HepG2 (cell line): ENCODE measurements around the gene FBXL4. TPM values are rescaled to one million over a fixed set of nuclear protein-coding genes. Genes with fewer than 3 reads are reported as not detected.

Experiments
- EEA1 ChIP-seq: sonication (generic); formaldehyde crosslinking; IDR thresholded peaks from 2 replicates; pipeline ENCODE4 v1.5.1; 2020; ENCODE audit warnings: mild to moderate bottlenecking, missing genetic modification reagents, borderline replicate concordance
- ELF3 ChIP-seq: IDR thresholded peaks from 2 replicates; pipeline ENCODE4 v1.6.1; 2016; ENCODE audit warnings: missing genetic modification reagents, missing compliant biosample characterization
- KDM3A ChIP-seq: IDR thresholded peaks from 2 replicates; pipeline ENCODE4 v1.6.1; 2018; ENCODE audit warnings: low read depth, missing compliant biosample characterization
- RNF2 ChIP-seq: fragments of 450-650 bp; conservative IDR thresholded peaks from 2 replicates; pipeline ENCODE4 v1.6.1; 2016; ENCODE audit warnings: low read depth
- TP53 ChIP-seq: sonication (generic); formaldehyde crosslinking; conservative IDR thresholded peaks from 2 replicates; pipeline ENCODE4 v1.4.0; 2020; ENCODE audit warnings: missing genetic modification reagents
- YEATS2 ChIP-seq: sonication (generic); formaldehyde crosslinking; IDR thresholded peaks from 2 replicates; pipeline ENCODE4 v1.4.0; 2020; ENCODE audit warnings: missing genetic modification reagents, borderline replicate concordance
- ZFP82 ChIP-seq: sonication (generic); formaldehyde crosslinking; IDR thresholded peaks from 2 replicates; pipeline ENCODE4 v1.5.1; 2020; ENCODE audit warnings: mild to moderate bottlenecking, missing genetic modification reagents, borderline replicate concordance
- ZNF549 ChIP-seq: sonication (generic); formaldehyde crosslinking; IDR thresholded peaks from 2 replicates; pipeline ENCODE4 v1.5.0; 2020; ENCODE audit warnings: missing genetic modification reagents
- ZNF557 ChIP-seq: sonication (generic); formaldehyde crosslinking; IDR thresholded peaks from 2 replicates; pipeline ENCODE4 v1.4.0; 2020; ENCODE audit warnings: missing genetic modification reagents
- ZNF572 ChIP-seq: sonication (generic); formaldehyde crosslinking; IDR thresholded peaks from 2 replicates; pipeline ENCODE4 v1.5.1; 2020; ENCODE audit warnings: mild to moderate bottlenecking, missing genetic modification reagents
- ZNF737 ChIP-seq: sonication (generic); formaldehyde crosslinking; IDR thresholded peaks from 2 replicates; pipeline ENCODE4 v1.5.0; 2020; ENCODE audit warnings: missing genetic modification reagents, mild to moderate bottlenecking, borderline replicate concordance
- polyA plus RNA-seq, 8 experiments: library from polyadenylated mRNA; depleted of rRNA in 3 of 8; stranded (reverse) in 7 of 8; unstranded in 1 of 8; fragments of >200 nt; fragmentation: Illumina TruSeq in 4 of 8; extraction: Trizol in 4 of 8; gene quantifications; 2 replicates each; pipeline versions ENCODE4 v1.2.1 to v1.2.3, GENCODE V29; 2011 to 2016; ENCODE audit warnings: low read depth in 4 of 8, missing spikeins in 1 of 8, mixed read lengths in 1 of 8; ENCODE audit not compliant: insufficient read depth in 1 of 8
- total RNA-seq, 5 experiments: library from RNA; depleted of rRNA; stranded (reverse); fragments of >200 nt; fragmentation: Illumina TruSeq; extraction: Trizol; gene quantifications; 2 replicates each; pipeline ENCODE4 v1.2.3, GENCODE V29; 2016; ENCODE audit warnings: low read depth in 1 of 5
- TF ChIP-seq, protein P1 (sequence below): sonication (generic); formaldehyde crosslinking; IDR thresholded peaks from 2 replicates; pipeline ENCODE4 v1.4.0; 2020; ENCODE audit warnings: missing genetic modification reagents
- TF ChIP-seq, protein P2 (sequence below): sonication (generic); formaldehyde crosslinking; IDR thresholded peaks from 2 replicates; pipeline ENCODE4 v1.4.0; 2020; ENCODE audit warnings: missing genetic modification reagents; ENCODE audit errors: not compliant biosample characterization
- TF ChIP-seq, protein P3 (sequence below): sonication (generic); formaldehyde crosslinking; IDR thresholded peaks from 2 replicates; pipeline ENCODE4 v1.5.1; 2020; ENCODE audit warnings: missing genetic modification reagents, mild to moderate bottlenecking, borderline replicate concordance
- TF ChIP-seq, protein P4 (sequence below): IDR thresholded peaks from 2 replicates; pipeline ENCODE4 v1.6.1; 2012; ENCODE audit warnings: low read length, improper control_type of control experiment
- TF ChIP-seq, protein P5 (sequence below): sonication (generic); formaldehyde crosslinking; IDR thresholded peaks from 2 replicates; pipeline ENCODE4 v1.8.1; 2022; ENCODE audit warnings: mild to moderate bottlenecking, missing genetic modification reagents

FBXL4 gene
- total and polyA plus RNA-seq, 2 of the 13 experiments (the other 11 are each of a cell fraction or from before 2014, with no cell fraction given), result 13.2 to 17.6 TPM

DNA sequence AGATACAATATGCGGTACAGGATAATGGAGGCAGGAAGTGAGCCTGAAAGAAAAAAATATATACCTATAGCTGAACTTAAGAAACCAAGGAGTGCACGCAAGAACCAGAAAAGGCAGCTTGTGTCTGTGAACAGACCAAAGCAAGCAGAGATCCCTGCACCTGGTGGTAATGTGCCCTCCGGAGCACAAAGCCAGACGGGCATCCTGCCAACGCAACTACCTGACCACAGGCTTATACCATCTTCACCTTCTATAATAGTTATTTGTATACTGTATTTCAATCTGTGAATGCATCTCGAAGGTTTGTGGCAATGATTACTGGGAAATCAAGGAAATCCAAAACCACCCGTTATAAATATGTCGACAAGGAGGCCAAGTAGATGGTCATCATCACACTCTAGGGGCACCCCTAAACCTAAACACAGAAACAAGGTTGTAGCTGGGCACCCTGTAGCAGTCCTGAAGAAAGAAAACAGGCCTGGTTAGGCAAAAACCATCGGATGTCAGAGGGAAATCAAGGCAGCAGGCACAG is 801 bp downstream of the FBXL4 start (continued):
- TF ChIP-seq, protein P1, sequence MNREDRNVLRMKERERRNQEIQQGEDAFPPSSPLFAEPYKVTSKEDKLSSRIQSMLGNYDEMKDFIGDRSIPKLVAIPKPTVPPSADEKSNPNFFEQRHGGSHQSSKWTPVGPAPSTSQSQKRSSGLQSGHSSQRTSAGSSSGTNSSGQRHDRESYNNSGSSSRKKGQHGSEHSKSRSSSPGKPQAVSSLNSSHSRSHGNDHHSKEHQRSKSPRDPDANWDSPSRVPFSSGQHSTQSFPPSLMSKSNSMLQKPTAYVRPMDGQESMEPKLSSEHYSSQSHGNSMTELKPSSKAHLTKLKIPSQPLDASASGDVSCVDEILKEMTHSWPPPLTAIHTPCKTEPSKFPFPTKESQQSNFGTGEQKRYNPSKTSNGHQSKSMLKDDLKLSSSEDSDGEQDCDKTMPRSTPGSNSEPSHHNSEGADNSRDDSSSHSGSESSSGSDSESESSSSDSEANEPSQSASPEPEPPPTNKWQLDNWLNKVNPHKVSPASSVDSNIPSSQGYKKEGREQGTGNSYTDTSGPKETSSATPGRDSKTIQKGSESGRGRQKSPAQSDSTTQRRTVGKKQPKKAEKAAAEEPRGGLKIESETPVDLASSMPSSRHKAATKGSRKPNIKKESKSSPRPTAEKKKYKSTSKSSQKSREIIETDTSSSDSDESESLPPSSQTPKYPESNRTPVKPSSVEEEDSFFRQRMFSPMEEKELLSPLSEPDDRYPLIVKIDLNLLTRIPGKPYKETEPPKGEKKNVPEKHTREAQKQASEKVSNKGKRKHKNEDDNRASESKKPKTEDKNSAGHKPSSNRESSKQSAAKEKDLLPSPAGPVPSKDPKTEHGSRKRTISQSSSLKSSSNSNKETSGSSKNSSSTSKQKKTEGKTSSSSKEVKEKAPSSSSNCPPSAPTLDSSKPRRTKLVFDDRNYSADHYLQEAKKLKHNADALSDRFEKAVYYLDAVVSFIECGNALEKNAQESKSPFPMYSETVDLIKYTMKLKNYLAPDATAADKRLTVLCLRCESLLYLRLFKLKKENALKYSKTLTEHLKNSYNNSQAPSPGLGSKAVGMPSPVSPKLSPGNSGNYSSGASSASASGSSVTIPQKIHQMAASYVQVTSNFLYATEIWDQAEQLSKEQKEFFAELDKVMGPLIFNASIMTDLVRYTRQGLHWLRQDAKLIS (CRISPR knock-in tag), result no peak
- TF ChIP-seq EEA1 (no peak), ZNF572 (CRISPR knock-in tag) (no peak), ZNF557 (CRISPR knock-in tag) (0 out of 2 replicates have a peak, but pooled peaks have one; percentile 49), TP53 (CRISPR knock-in tag) (0 out of 2 replicates have a peak, but pooled peaks have one; percentile 50), KDM3A (CRISPR knock-in tag) (no peak), RNF2 (no peak), ELF3 (CRISPR knock-in tag) (peak; percentile 6; the same call in 1 of the 2 replicates), YEATS2 (no peak), ZNF737 (CRISPR knock-in tag) (0 out of 2 replicates have a peak, but pooled peaks have one; percentile 32), ZFP82 (CRISPR knock-in tag) (0 out of 2 replicates have a peak, but pooled peaks have one; percentile 9), ZNF549 (CRISPR knock-in tag) (no peak)
- TF ChIP-seq, protein P2, sequence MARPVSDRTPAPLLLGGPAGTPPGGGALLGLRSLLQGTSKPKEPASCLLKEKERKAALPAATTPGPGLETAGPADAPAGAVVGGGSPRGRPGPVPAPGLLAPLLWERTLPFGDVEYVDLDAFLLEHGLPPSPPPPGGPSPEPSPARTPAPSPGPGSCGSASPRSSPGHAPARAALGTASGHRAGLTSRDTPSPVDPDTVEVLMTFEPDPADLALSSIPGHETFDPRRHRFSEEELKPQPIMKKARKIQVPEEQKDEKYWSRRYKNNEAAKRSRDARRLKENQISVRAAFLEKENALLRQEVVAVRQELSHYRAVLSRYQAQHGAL, result peak; percentile 28
- TF ChIP-seq, protein P3, sequence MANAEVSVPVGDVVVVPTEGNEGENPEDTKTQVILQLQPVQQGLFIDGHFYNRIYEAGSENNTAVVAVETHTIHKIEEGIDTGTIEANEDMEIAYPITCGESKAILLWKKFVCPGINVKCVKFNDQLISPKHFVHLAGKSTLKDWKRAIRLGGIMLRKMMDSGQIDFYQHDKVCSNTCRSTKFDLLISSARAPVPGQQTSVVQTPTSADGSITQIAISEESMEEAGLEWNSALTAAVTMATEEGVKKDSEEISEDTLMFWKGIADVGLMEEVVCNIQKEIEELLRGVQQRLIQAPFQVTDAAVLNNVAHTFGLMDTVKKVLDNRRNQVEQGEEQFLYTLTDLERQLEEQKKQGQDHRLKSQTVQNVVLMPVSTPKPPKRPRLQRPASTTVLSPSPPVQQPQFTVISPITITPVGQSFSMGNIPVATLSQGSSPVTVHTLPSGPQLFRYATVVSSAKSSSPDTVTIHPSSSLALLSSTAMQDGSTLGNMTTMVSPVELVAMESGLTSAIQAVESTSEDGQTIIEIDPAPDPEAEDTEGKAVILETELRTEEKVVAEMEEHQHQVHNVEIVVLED (CRISPR knock-in tag), result 0 out of 2 replicates have a peak, but pooled peaks have one; percentile 4
- TF ChIP-seq, protein P4, sequence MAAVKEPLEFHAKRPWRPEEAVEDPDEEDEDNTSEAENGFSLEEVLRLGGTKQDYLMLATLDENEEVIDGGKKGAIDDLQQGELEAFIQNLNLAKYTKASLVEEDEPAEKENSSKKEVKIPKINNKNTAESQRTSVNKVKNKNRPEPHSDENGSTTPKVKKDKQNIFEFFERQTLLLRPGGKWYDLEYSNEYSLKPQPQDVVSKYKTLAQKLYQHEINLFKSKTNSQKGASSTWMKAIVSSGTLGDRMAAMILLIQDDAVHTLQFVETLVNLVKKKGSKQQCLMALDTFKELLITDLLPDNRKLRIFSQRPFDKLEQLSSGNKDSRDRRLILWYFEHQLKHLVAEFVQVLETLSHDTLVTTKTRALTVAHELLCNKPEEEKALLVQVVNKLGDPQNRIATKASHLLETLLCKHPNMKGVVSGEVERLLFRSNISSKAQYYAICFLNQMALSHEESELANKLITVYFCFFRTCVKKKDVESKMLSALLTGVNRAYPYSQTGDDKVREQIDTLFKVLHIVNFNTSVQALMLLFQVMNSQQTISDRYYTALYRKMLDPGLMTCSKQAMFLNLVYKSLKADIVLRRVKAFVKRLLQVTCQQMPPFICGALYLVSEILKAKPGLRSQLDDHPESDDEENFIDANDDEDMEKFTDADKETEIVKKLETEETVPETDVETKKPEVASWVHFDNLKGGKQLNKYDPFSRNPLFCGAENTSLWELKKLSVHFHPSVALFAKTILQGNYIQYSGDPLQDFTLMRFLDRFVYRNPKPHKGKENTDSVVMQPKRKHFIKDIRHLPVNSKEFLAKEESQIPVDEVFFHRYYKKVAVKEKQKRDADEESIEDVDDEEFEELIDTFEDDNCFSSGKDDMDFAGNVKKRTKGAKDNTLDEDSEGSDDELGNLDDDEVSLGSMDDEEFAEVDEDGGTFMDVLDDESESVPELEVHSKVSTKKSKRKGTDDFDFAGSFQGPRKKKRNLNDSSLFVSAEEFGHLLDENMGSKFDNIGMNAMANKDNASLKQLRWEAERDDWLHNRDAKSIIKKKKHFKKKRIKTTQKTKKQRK, result no peak
- TF ChIP-seq, protein P5, sequence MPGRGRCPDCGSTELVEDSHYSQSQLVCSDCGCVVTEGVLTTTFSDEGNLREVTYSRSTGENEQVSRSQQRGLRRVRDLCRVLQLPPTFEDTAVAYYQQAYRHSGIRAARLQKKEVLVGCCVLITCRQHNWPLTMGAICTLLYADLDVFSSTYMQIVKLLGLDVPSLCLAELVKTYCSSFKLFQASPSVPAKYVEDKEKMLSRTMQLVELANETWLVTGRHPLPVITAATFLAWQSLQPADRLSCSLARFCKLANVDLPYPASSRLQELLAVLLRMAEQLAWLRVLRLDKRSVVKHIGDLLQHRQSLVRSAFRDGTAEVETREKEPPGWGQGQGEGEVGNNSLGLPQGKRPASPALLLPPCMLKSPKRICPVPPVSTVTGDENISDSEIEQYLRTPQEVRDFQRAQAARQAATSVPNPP (CRISPR knock-in tag), result no peak
